NCI-H1092 treated with DMSO at 0.1 percent for 48 hours (cell line): Measurements from ENCODE around the gene TMEM115.

ENCODE experiments used
- DNase-seq: peaks from one replicate; lab custom pipeline; 2025; lab: John Stamatoyannopoulos, UW

TMEM115 gene

GRCh38 chr3:50331364-50331907, 27.9 kb downstream of the TMEM115 start:
- no peak for DNase-seq

- no peak for DNase-seq
These were observed 29.0 kb downstream of the TMEM115 start for GRCh38 chr3:50330330-50330729.

- peak; percentile 89 for DNase-seq
These were observed 31.2 kb downstream of the TMEM115 start, which contains the start of gene TUSC2 for GRCh38 chr3:50327943-50328691. Gene TUSC2 (minus strand): TSS chr3:50328223. CDS start chr3:50328099, 124 bp downstream.

DNA sequence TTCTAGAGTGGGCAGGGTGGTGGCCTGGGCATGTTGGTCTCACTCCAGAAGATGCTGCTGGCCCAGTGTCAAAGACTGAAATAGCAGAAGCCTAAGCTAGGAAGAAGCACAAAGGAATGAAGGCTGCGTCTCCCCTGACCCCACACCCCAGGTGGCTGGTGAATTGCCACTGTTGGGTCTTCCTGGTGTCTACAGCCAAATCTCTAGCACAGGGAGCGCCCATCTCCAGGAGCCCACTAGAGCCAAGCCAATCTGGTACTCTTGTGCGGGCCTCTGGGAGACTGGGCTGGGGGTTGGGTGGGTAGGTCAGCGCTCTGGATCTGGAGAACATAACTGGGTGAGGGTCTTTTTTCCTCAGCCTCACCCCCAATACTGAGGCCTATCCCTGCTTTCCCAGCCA, 32.2 kb downstream of the TMEM115 start:
- DNase-seq, result no peak

GRCh38 chr3:50326182-50326541, 33.2 kb downstream of the TMEM115 start:
- DNase-seq, result no peak

GRCh38 chr3:50325497-50326181, 33.7 kb downstream of the TMEM115 start:
- no peak for DNase-seq

- DNase-seq, result no peak
These were observed 34.2 kb downstream of the TMEM115 start for GRCh38 chr3:50325113-50325480.

- DNase-seq, result peak; percentile 42
These were observed 34.8 kb downstream of the TMEM115 start for GRCh38 chr3:50324351-50325112.

DNA sequence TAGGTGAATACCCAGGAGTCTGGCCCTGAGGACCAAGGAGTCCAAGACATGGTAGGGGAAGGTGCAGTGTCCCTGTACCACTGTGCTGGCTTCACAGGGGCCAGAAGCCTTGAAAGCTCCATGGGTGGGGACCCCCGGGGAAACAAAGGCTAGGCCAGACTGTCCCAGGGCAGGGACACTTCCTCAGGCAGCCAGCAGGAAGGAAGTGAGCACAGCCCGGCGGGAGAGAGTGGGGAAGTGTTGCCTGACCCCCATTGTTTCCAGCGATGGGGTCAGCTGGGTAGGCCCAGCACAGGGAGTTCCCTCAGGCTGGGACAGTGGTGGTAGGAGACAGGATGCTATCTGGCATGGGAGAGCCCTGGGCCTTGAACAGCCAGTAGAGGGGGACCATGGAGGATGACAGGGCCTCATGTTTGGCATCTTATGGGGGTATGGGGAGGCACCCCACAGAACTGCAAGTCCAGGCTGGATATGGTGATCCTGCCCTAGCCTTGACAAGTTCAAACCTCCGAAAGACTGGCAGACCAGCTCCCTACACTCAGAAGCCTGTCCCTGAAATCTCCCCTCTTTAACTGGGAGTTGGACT, 35.6 kb downstream of the TMEM115 start:
- no peak for DNase-seq

DNA sequence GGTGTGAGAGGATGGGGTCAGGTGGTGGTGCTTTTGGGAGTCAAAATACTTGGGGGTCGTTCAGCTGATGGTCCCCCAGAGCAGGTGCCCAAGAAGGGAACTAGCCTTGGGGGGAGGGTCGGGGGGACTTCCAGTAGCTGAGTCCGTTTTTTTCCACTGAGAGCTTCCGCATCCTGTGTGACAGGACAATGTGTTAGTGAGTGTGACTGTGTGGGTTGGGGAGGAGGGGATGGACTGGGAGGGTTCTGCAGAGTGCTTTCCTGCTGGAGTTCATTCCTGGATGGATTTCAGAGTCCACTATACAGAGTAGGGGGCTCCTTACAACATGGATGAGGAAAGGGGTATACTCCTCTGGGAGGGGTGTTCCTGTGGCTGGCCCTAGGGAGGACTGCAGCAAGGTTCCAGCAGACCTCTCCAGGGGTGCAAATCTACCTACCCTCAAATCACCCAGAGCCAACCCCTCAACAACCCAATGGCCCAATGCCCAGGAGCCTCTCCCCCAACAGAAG, 36.2 kb downstream of the TMEM115 start:
- DNase-seq, result no peak

- DNase-seq, result peak; percentile 33
These were observed 36.8 kb downstream of the TMEM115 start, which contains the start of gene HYAL2 for GRCh38 chr3:50322386-50323091. Gene HYAL2 (minus strand): TSS chr3:50322745. CDS start chr3:50320489, 2,256 bp downstream.

- DNase-seq, result no peak
These were observed 37.3 kb downstream of the TMEM115 start for GRCh38 chr3:50322115-50322385.

GRCh38 chr3:50321336-50322114, 37.8 kb downstream of the TMEM115 start:
- peak; percentile 86 for DNase-seq

GRCh38 chr3:50320853-50321335, 38.4 kb downstream of the TMEM115 start:
- DNase-seq, result peak; percentile 38

DNA sequence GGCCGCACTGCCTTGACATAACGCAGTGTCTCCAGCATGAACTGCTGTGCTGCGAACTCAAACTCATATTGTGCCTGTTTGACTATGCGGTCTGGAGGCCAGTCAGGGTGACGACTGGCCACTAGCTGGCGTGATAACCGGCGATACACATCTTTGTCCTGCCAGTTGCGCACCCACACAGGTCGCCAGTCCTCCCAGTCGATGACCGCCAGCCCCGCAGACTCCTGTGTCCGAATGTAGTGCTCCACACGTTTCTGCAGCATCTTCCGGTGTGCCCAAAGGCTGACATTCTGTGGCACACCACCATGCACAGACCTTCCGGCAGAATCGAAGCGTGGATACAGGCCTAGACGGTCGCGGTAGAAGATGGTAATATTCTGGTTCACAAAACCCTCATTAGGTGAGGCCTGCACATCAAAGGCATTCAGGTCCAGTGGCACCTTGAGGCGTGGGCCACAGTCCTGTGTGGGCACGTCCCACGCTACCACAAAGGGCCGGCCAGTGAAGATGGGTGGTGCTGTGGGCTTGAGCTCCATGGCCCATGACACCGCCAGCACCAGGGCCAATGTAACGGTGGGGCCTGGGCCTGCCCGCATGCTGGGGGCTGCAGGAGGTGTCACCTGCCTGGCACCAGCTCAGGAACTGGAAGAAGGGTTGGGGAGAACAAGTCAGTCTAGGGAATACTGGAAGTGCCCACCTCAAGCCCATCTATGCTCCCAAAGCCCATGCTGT, 39.3 kb downstream of the TMEM115 start:
- DNase-seq, result no peak

DNA sequence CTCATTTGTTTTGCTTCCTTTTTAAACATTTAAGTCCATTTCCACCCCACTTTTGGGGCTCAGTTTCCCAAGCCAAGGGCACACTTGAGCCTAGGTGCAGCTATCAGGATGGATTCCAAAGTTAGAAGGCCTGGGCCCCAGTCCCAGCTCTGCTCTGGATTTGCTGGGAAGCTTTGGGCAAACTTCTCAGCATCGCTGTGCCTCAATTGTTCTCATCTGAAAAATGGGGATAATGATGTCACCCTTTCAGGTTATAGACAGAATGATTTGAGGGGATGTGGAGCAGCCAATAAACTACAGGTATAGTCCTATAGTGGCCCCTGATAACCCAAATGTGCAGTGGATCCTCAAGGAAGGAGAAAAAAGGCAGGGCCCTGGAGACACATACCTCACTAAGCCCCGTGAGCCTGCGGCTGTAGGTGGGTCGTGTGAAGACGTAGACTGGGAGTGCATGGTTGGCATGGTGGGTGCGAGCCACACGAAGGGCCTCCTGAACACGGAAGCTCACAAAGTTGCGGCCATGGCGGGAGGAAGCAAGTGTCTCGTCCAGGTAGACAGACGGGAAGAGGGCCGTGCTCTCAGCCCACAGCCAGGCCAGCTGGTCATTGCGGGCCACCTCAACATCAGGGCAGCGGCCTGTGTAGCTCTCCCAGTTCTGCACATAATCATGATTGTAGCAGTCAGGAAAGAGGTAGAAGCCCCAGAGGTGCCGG, 40.0 kb downstream of the TMEM115 start:
- no peak for DNase-seq

- DNase-seq, result no peak
These were observed 40.7 kb downstream of the TMEM115 start for GRCh38 chr3:50318615-50319014.

GRCh38 chr3:50318163-50318562, 41.2 kb downstream of the TMEM115 start:
- no peak for DNase-seq

GRCh38 chr3:50317300-50317699, 42.0 kb downstream of the TMEM115 start:
- no peak for DNase-seq
